Suprapubic skin (tissue), 4 donors: ENCODE data around the gene OXT. TPM values are rescaled to one million over a fixed set of nuclear protein-coding genes. Genes with fewer than 3 reads are reported as not detected.
"Not testable (repeated sequence)": the region's sequence is repeated elsewhere in the genome, so short reads cannot be mapped to it uniquely, and the experiment has no call there.

Experiments
- DNase-seq, 2 donors: peaks; one replicate each; pipeline ENCODE4 v3.0.0-alpha.2; 2019; ENCODE audit warnings: low spot score in 2 of 2
- H3K27ac ChIP-seq: fragments of 200-600 bp; sonication (generic); one replicate; pipeline ENCODE4 v1.5.1; 2019
- H3K27me3 ChIP-seq: fragments of 200-600 bp; sonication (generic); one replicate; pipeline ENCODE4 v1.5.1; 2019
- H3K36me3 ChIP-seq: fragments of 200-600 bp; sonication (generic); one replicate; pipeline ENCODE4 v1.5.1; 2019
- H3K4me1 ChIP-seq: fragments of 200-600 bp; sonication (generic); one replicate; pipeline ENCODE4 v1.5.1; 2019
- H3K4me3 ChIP-seq: fragments of 200-600 bp; sonication (generic); one replicate; pipeline ENCODE4 v1.5.1; 2019; ENCODE audit warnings: mild to moderate bottlenecking
- H3K9me3 ChIP-seq: fragments of 200-600 bp; sonication (generic); one replicate; pipeline ENCODE4 v1.5.1; 2019
- CTCF ChIP-seq, 2 donors: fragments of 200-600 bp in 1 of 2; fragments of 450-650 bp in 1 of 2; sonication (generic) in 1 of 2; IDR thresholded peaks; one replicate each; pipeline ENCODE4 v1.5.1; 2016 to 2019; ENCODE audit warnings: antibody characterized with exemption in 2 of 2, mild to moderate bottlenecking in 1 of 2, moderate library complexity in 1 of 2
- EP300 ChIP-seq: sonication (generic); formaldehyde crosslinking; IDR thresholded peaks from one replicate; pipeline ENCODE4 v1.6.1; 2017; ENCODE audit warnings: antibody characterized with exemption
- POLR2A ChIP-seq, 2 donors: fragments of 450-650 bp; IDR thresholded peaks; one replicate each; pipeline ENCODE4 v1.6.1; 2017; ENCODE audit warnings: antibody characterized with exemption in 2 of 2, mild to moderate bottlenecking in 2 of 2, moderate library complexity in 2 of 2
- POLR2AphosphoS5 ChIP-seq, 3 donors: sonication (generic); formaldehyde crosslinking; IDR thresholded peaks; one replicate each; pipeline ENCODE4 v1.6.1; 2017; ENCODE audit warnings: antibody characterized with exemption in 3 of 3
- WGBS: methylation state at CpG from one replicate; pipeline ENCODE4 v1.1.5; 2018; 5-methylcytosine and 5-hydroxymethylcytosine counted together
- total RNA-seq, 4 donors: library from RNA; depleted of rRNA; stranded (reverse); fragments of >200 nt; gene quantifications; one replicate each; pipeline ENCODE4 v1.1.0, GENCODE V29; 2016

OXT gene
- total RNA-seq, 4 donors from 2014 or later, result 2.0 TPM; not detected in 3

GRCh38 chr20:3072530-3073250, 1.3 kb downstream of the OXT start:
- no peaks in the 10 kb centered on the region for H3K36me3 ChIP-seq
- H3K4me3 ChIP-seq, result peak overlapping the region; percentile 71
- no peak overlapping the region for H3K27ac ChIP-seq
- H3K27me3 ChIP-seq, result peaks cover 19% of the 10 kb centered on the region
- peaks cover 22% of the 10 kb centered on the region for H3K4me1 ChIP-seq
- no peak for TF ChIP-seq EP300
- no peak for TF ChIP-seq CTCF (IDR thresholded peaks at IDR 0.05)
- no peak for TF ChIP-seq POLR2A (IDR thresholded peaks at IDR 0.05)
- no peak for TF ChIP-seq POLR2AphosphoS5 (IDR thresholded peaks at IDR 0.05)
- H3K9me3 ChIP-seq, result no peaks in the 10 kb centered on the region
- DNase-seq, result no peak
- 71% methylated on average over 15 of the region's 22 CpGs for WGBS

DNA sequence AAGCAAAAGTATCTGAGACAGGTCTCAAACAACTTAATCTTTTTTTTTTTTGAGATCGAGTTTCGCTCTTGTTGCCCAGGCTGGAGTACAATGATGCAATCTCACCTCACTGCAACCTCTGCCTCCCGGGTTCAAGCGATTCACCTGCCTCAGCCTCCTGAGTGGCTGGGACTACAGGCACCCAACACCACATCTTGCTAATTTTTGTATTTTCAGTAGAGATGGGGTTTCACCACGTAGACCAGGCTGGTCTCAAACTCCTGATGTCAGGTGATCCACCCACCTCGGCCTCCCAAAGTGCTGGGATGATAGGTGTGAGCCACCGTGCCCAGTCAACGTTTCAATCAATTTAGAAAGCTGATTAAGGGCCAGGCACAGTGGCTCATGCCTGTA, 1.8 kb downstream of the OXT start:
- H3K9me3 ChIP-seq, DNase-seq, H3K4me3 ChIP-seq, H3K36me3 ChIP-seq, H3K27ac ChIP-seq: not testable (repeated sequence)
- WGBS, result 93% methylated on average over 8 of the region's 8 CpGs
- Histone ChIP-seq H3K27me3 (peaks cover 19% of the 10 kb centered on the region), H3K4me1 (peaks cover 18% of the 10 kb centered on the region)

GRCh38 chr20:3074812-3075211, 3.4 kb downstream of the OXT start:
- no peak overlapping the region for H3K27ac ChIP-seq
- H3K4me3 ChIP-seq, result no peak overlapping the region
- H3K9me3 ChIP-seq, result no peaks in the 10 kb centered on the region
- no peak for TF ChIP-seq EP300
- peaks cover 16% of the 10 kb centered on the region for H3K4me1 ChIP-seq
- no peaks in the 10 kb centered on the region for H3K36me3 ChIP-seq
- DNase-seq, result no peak
- 64% methylated on average over 6 of the region's 6 CpGs for WGBS
- H3K27me3 ChIP-seq, result peaks cover 24% of the 10 kb centered on the region

DNA sequence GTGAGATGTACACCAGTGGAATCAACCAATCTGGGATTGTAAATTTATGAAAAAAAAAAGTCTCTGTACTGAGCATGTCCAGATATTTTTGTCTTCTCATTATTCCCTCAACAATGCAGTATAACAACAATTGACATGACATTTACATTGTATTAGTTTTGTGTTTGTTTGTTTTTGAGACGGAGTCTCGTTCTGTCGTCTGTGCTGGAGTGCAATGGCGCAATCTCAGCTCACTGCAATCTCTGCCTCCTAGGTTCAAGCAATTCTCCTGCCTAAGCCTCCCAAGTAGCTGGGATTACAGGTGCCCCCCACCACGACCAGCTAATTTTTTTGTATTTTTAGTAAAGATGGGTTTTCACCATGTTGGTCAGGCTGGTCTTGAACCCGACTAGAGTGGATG, 3.9 kb downstream of the OXT start:
- not testable (repeated sequence) for H3K36me3 ChIP-seq, H3K9me3 ChIP-seq, H3K4me3 ChIP-seq, DNase-seq, H3K27ac ChIP-seq
- Histone ChIP-seq H3K4me1 (peaks cover 16% of the 10 kb centered on the region), H3K27me3 (peaks cover 26% of the 10 kb centered on the region)
- WGBS, result 77% methylated on average over 6 of the region's 6 CpGs

DNA sequence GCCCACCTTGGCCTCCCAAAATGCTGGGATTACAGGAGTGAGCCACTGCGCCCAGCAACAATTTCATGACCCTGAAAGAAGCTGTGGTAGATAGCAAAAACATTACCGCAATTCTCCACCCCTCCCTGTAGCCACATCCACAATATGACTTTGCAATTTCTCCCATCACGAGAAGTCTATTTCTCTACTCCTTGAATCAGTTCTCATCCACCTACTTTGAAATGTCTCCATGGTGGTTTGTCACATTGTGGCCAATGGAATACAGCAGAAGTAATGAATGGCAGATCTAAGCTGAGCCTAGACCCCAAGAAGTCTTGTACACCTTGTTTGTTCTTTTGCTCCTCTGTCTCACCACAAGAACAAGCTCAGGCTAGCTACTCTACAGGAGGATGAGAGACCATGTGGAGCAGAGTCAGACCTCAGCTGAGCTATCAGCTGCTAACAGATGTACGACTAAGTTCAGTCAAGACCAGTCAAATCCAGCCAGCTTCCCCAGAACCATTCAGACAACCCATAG, 6.3 kb downstream of the OXT start:
- Histone ChIP-seq H3K4me3 (no peak overlapping the region), H3K27me3 (peaks cover 31% of the 10 kb centered on the region), H3K27ac (no peak overlapping the region), H3K36me3 (no peaks in the 10 kb centered on the region), H3K4me1 (peaks cover 7% of the 10 kb centered on the region), H3K9me3 (no peaks in the 10 kb centered on the region)
- no peak for DNase-seq
- no peak for TF ChIP-seq EP300
- TF ChIP-seq POLR2AphosphoS5 (IDR thresholded peaks at IDR 0.05), result no peak
- no peak for TF ChIP-seq CTCF (IDR thresholded peaks at IDR 0.05)
- TF ChIP-seq POLR2A (IDR thresholded peaks at IDR 0.05), result no peak
- 94% methylated on average over 4 of the region's 4 CpGs for WGBS

GRCh38 chr20:3080939-3081388, 9.5 kb downstream of the OXT start:
- Histone ChIP-seq H3K27ac (no peak overlapping the region), H3K4me3 (no peak overlapping the region), H3K9me3 (no peaks in the 10 kb centered on the region), H3K27me3 (peaks cover 47% of the 10 kb centered on the region), H3K36me3 (no peaks in the 10 kb centered on the region), H3K4me1 (peaks cover 14% of the 10 kb centered on the region)
- 41% methylated on average over 5 of the region's 6 CpGs for WGBS
- TF ChIP-seq POLR2AphosphoS5 (IDR thresholded peaks at IDR 0.05), result no peak
- TF ChIP-seq POLR2A (IDR thresholded peaks at IDR 0.05), result no peak
- TF ChIP-seq CTCF (IDR thresholded peaks at IDR 0.05), result no peak
- TF ChIP-seq EP300, result no peak
- DNase-seq, result no peak

DNA sequence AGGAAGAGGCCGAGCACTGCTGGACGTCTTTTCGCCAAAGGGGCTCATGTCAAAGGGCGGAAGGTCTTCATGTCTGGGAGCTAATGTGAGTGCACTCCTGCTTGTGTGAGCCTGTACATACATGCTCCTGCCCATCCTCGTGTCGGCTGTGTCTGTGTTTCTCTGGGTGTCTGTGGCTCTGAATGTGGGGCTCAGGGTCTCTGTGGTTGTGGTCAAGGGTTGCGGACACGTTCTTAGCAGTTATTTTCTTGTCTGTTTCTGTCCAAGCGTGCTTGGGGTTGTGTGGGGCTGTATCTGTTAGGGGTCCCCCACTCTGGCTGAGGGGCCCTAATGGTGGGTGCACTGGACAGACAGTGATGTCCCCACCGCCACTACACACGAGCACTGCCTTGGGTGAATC, 10.2 kb downstream of the OXT start:
- 88% methylated on average over 8 of the region's 11 CpGs for WGBS
- peaks cover 14% of the 10 kb centered on the region for H3K4me1 ChIP-seq
- H3K4me3 ChIP-seq, result no peak overlapping the region
- no peaks in the 10 kb centered on the region for H3K36me3 ChIP-seq
- H3K27ac ChIP-seq, result no peak overlapping the region
- H3K9me3 ChIP-seq, result no peaks in the 10 kb centered on the region
- DNase-seq, result no peak
- TF ChIP-seq EP300 (no peak), CTCF (IDR thresholded peaks at IDR 0.05) (no peak), POLR2AphosphoS5 (IDR thresholded peaks at IDR 0.05) (no peak)
- peaks cover 47% of the 10 kb centered on the region for H3K27me3 ChIP-seq
